Right lobe of liver (tissue), 4 donors: ENCODE results near the gene TNFAIP6.

Experiments
- POLR2A ChIP-seq: fragments of 450-650 bp; IDR thresholded peaks from one replicate; pipeline ENCODE4 v1.6.1; 2017; ENCODE audit warnings: antibody characterized with exemption, mild to moderate bottlenecking
- TF ChIP-seq, protein P1 (sequence below), 4 donors: fragments of 200-600 bp in 3 of 4; fragments of 450-650 bp in 1 of 4; IDR thresholded peaks; one replicate each; pipeline versions ENCODE4 v1.5.1 to v1.8.0; 2016 to 2022; ENCODE audit warnings: antibody characterized with exemption in 4 of 4, mild to moderate bottlenecking in 2 of 4
- donor health status: DM: no; HTN: no; CAD: no.
- donor health status: DM: no; HTN: no; CAD: no.
- donor health status: DM: no; HTN: yes; CAD: no.

DNA sequence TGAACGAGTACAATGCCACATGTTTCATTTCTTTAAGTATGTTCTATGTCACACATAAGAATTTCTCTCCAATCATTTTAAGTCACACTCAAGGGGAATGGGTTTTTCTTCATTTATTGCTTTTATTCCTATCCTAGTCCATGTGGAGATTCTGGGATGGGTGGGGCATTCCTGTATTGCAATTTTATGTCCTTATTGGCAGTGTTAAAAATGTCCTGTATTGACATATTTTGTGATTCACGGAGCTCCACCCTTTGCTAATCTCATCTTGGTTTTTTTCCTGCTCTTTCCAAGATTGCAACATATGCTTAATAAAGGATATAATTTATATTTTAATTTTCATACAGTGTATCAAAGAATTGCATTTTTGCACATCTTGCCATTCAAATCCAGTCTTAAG lies 3.4 kb upstream of the TNFAIP6 start:
- TF ChIP-seq, protein P1, sequence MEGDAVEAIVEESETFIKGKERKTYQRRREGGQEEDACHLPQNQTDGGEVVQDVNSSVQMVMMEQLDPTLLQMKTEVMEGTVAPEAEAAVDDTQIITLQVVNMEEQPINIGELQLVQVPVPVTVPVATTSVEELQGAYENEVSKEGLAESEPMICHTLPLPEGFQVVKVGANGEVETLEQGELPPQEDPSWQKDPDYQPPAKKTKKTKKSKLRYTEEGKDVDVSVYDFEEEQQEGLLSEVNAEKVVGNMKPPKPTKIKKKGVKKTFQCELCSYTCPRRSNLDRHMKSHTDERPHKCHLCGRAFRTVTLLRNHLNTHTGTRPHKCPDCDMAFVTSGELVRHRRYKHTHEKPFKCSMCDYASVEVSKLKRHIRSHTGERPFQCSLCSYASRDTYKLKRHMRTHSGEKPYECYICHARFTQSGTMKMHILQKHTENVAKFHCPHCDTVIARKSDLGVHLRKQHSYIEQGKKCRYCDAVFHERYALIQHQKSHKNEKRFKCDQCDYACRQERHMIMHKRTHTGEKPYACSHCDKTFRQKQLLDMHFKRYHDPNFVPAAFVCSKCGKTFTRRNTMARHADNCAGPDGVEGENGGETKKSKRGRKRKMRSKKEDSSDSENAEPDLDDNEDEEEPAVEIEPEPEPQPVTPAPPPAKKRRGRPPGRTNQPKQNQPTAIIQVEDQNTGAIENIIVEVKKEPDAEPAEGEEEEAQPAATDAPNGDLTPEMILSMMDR (IDR thresholded peaks at IDR 0.05) = no peak
- TF ChIP-seq POLR2A = no peak
